ENCODE data around the gene TECPR2. TPM values are rescaled to one million over a fixed set of nuclear protein-coding genes. Genes with fewer than 3 reads are reported as not detected.

TECPR2 gene
- total RNA-seq, 1 donor from 2014 or later = 19.9 TPM

GRCh38 chr14:102507081-102507856 lies 144.5 kb downstream of the TECPR2 start:
- no peaks in the 10 kb centered on the region for H3K27me3 ChIP-seq (ENCODE audit: insufficient read depth, low read length)
- no peak overlapping the region for H3K27ac ChIP-seq (ENCODE audit: low read depth, low read length)
- Mint-ChIP-seq H3K36me3 (ENCODE audit: low read depth, unreplicated experiment) (peaks cover 6% of the 10 kb centered on the region), H3K4me1 (ENCODE audit: low read depth, unreplicated experiment) (no peaks in the 10 kb centered on the region), H3K9me3 (ENCODE audit: unreplicated experiment) (no peaks in the 10 kb centered on the region), H3K27ac (ENCODE audit: unreplicated experiment) (no peak overlapping the region), H3K4me3 (ENCODE audit: unreplicated experiment) (no peak overlapping the region), H3K27me3 (ENCODE audit: low read depth, unreplicated experiment) (peaks cover 4% of the 10 kb centered on the region)
- TF ChIP-seq EZH2 (IDR thresholded peaks at IDR 0.05; ENCODE audit: insufficient read depth, low read length) = no peak
- TF ChIP-seq CTCF (IDR thresholded peaks at IDR 0.05; ENCODE audit: insufficient read depth, low read depth, low read length) = no peak
- no peak overlapping the region for H3K4me3 ChIP-seq (ENCODE audit: insufficient read depth, low read depth, low read length)
- no peak overlapping the region for H3K9ac ChIP-seq (ENCODE audit: low read length)
- H3K4me1 ChIP-seq (ENCODE audit: insufficient read depth, low read length) = peaks cover 4% of the 10 kb centered on the region
- H3K4me2 ChIP-seq (ENCODE audit: low read length) = no peak overlapping the region
- FAIRE-seq = no peak
- H3K9me3 ChIP-seq (ENCODE audit: insufficient read depth, low read depth, low read length) = no peaks in the 10 kb centered on the region
- H4K20me1 ChIP-seq (ENCODE audit: insufficient read depth, low read length) = no peaks in the 10 kb centered on the region
- H3K79me2 ChIP-seq (ENCODE audit: insufficient read depth, low read length) = peaks cover 6% of the 10 kb centered on the region
- no peaks in the 10 kb centered on the region for H3K36me3 ChIP-seq (ENCODE audit: insufficient read depth, low read length)
- no peak overlapping the region for H2AFZ ChIP-seq (ENCODE audit: low read depth, low read length)
- no peak for DNase-seq (ENCODE audit: low read depth)

DNA sequence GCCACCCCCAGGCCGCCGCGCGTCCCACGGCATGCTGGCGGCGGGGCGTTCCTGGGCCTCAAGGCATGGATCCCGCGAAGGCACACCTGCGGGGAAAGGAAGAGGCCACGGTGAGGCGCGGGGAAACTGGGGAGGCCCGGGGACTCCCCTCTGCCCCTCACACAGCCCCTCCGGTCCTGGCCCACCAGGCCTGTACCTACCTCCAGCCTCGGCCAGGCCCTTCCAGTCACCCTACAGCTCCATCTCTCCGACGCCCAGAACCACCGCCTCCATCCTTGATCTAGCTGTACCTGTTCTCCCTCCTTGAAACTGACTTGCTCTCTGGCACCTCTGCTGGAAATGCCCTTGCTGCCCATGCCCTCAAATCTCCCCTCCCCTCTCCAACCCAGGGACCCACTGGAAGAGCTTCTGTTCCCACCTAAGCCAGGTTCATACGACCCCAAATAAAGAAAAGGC lies 145.1 kb downstream of the TECPR2 start:
- no peak overlapping the region for H3K4me3 ChIP-seq (ENCODE audit: insufficient read depth, low read depth, low read length)
- H3K79me2 ChIP-seq (ENCODE audit: insufficient read depth, low read length) = peaks cover 6% of the 10 kb centered on the region
- no peak overlapping the region for H3K9ac ChIP-seq (ENCODE audit: low read length)
- TF ChIP-seq EZH2 (IDR thresholded peaks at IDR 0.05; ENCODE audit: insufficient read depth, low read length) (no peak), CTCF (IDR thresholded peaks at IDR 0.05; ENCODE audit: insufficient read depth, low read depth, low read length) (peak; percentile 4)
- peaks cover 4% of the 10 kb centered on the region for H3K27me3 Mint-ChIP-seq (ENCODE audit: low read depth, unreplicated experiment)
- no peaks in the 10 kb centered on the region for H3K27me3 ChIP-seq (ENCODE audit: insufficient read depth, low read length)
- no peaks in the 10 kb centered on the region for H3K36me3 ChIP-seq (ENCODE audit: insufficient read depth, low read length)
- H3K27ac ChIP-seq (ENCODE audit: low read depth, low read length) = no peak overlapping the region
- H3K4me3 Mint-ChIP-seq (ENCODE audit: unreplicated experiment) = peak overlapping the region; percentile 10
- peaks cover 4% of the 10 kb centered on the region for H3K4me1 ChIP-seq (ENCODE audit: insufficient read depth, low read length)
- peaks cover 6% of the 10 kb centered on the region for H3K36me3 Mint-ChIP-seq (ENCODE audit: low read depth, unreplicated experiment)
- no peak overlapping the region for H2AFZ ChIP-seq (ENCODE audit: low read depth, low read length)
- H3K4me1 Mint-ChIP-seq (ENCODE audit: low read depth, unreplicated experiment) = no peaks in the 10 kb centered on the region
- DNase-seq (ENCODE audit: low read depth) = no peak
- H4K20me1 ChIP-seq (ENCODE audit: insufficient read depth, low read length) = no peaks in the 10 kb centered on the region
- H3K27ac Mint-ChIP-seq (ENCODE audit: unreplicated experiment) = peak overlapping the region; percentile 50
- no peaks in the 10 kb centered on the region for H3K9me3 Mint-ChIP-seq (ENCODE audit: unreplicated experiment)
- no peaks in the 10 kb centered on the region for H3K9me3 ChIP-seq (ENCODE audit: insufficient read depth, low read depth, low read length)
- no peak for FAIRE-seq
- peak overlapping the region; percentile 87 for H3K4me2 ChIP-seq (ENCODE audit: low read length)

GRCh38 chr14:102508410-102508773 lies 145.7 kb downstream of the TECPR2 start:
- Mint-ChIP-seq H3K4me1 (ENCODE audit: low read depth, unreplicated experiment) (no peaks in the 10 kb centered on the region), H3K27ac (ENCODE audit: unreplicated experiment) (no peak overlapping the region), H3K4me3 (ENCODE audit: unreplicated experiment) (peak overlapping the region; percentile 73), H3K9me3 (ENCODE audit: unreplicated experiment) (no peaks in the 10 kb centered on the region), H3K36me3 (ENCODE audit: low read depth, unreplicated experiment) (peaks cover 6% of the 10 kb centered on the region), H3K27me3 (ENCODE audit: low read depth, unreplicated experiment) (peaks cover 5% of the 10 kb centered on the region)
- no peak for FAIRE-seq
- no peak for TF ChIP-seq CTCF (IDR thresholded peaks at IDR 0.05; ENCODE audit: insufficient read depth, low read depth, low read length)
- TF ChIP-seq EZH2 (IDR thresholded peaks at IDR 0.05; ENCODE audit: insufficient read depth, low read length) = no peak
- H2AFZ ChIP-seq (ENCODE audit: low read depth, low read length) = no peak overlapping the region
- no peaks in the 10 kb centered on the region for H4K20me1 ChIP-seq (ENCODE audit: insufficient read depth, low read length)
- no peaks in the 10 kb centered on the region for H3K27me3 ChIP-seq (ENCODE audit: insufficient read depth, low read length)
- H3K36me3 ChIP-seq (ENCODE audit: insufficient read depth, low read length) = no peaks in the 10 kb centered on the region
- peak overlapping the region; percentile 71 for H3K9ac ChIP-seq (ENCODE audit: low read length)
- DNase-seq (ENCODE audit: low read depth) = no peak
- H3K79me2 ChIP-seq (ENCODE audit: insufficient read depth, low read length) = peaks cover 6% of the 10 kb centered on the region
- no peaks in the 10 kb centered on the region for H3K9me3 ChIP-seq (ENCODE audit: insufficient read depth, low read depth, low read length)
- peak overlapping the region; percentile 60 for H3K4me3 ChIP-seq (ENCODE audit: insufficient read depth, low read depth, low read length)
- H3K4me2 ChIP-seq (ENCODE audit: low read length) = peak overlapping the region; percentile 87
- H3K27ac ChIP-seq (ENCODE audit: low read depth, low read length) = no peak overlapping the region
- peaks cover 4% of the 10 kb centered on the region for H3K4me1 ChIP-seq (ENCODE audit: insufficient read depth, low read length)

Data from astrocyte (in vitro differentiated cells and primary cell).